ENCODE data around the gene RESP18.
"Not testable (repeated sequence)": the region's sequence is repeated elsewhere in the genome, so short reads cannot be mapped to it uniquely, and the experiment has no call there.

The RESP18 gene

DNA sequence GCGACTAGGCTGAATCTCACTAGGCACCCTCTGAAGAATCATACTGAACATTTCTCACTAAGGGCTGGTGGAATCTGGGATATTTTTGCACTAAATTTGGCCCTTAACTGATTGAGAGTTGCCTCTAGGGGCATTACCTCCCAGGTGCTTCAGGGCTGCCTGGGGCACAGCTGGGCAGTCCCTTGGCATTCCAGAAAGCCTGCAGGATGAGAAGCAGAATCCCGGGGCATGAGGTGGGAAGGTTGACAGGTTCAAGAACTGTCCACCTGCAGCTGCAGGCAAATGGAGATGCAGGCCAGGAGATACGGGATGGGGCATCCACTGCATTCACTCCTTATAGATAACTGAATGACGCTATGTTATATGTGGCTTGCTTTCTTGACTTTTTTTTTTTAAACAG, 7.4 kb downstream of the RESP18 start:
- DNase-seq, result no peak

DNA sequence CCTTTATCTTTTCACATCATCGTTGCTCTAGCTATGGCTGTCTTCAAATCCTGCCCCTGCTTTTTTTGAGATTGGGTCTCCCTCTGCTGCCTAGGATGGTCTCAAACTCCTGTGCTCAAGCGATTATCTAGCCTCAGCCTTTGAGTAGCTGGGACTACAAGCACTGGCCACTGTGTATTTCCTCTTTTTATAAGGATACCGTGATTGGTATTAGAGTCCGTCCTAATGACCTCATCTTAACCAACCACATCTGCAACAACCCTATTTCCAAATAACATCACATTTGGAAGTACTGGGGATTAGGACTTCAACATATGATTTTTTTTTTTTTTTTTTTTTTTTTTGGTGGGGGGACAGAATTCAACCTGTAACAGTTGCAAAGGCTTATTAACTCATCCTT, 9.1 kb downstream of the RESP18 start:
- DNase-seq, result no peak

- DNase-seq, result no peak
Observed at GRCh38 chr2:219314804-219315468, 17.6 kb downstream of the RESP18 start.

DNA sequence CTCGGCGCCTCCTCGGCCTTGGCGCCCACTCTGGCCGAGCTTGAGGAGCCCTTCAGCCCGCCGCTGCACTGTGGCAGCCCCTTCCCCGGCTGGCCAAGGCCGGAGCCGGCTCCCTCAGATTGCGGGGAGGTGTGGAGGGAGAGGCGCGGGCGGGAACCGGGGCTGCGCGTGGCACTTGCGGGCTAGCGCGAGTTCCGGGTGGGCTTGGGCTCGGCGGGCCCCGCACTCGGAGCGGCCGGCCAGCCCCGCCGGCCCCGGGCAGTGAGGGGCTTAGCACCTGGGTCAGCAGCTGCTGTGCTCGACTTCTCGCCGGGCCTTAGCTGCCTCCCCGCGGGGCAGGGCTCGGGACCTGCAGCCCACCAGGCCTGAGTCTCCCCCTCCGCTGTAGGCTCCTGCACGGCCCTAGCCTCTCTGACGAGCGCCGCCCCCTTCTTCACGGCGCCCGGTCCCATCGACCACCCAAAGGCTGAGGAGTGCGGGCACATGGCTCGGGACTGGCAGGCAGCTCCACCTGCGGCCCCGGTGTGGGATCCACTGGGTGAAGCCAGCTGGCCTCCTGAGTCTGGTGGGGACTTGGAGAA, 19.8 kb downstream of the RESP18 start:
- not testable (repeated sequence) for DNase-seq

DNA sequence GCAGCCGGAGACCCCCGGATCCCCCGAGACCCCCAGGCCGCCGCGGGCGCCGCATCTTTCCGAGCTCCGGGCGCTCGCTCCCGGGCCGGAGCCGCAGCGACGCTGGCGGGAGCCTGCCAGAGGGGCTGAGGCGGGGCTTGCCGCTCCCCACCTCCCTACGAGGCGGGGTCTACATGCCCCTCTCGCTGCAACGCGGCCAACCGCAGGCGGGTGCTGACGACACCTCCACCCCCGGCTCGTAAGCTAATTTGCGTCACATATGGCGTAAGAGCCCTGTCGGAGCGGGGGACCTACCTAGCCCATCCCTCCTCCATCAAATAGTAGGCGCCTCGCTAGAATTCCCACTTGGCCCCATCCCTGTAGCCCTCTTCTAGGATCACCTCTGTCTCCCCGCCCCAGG, 23.3 kb downstream of the RESP18 start, which contains the start of gene PTPRN:
TSS of gene PTPRN (minus strand) at position 124 of the 400 bp plus-strand sequence. CDS start at position 55, 69 bp downstream.
- no peak for DNase-seq

DNA sequence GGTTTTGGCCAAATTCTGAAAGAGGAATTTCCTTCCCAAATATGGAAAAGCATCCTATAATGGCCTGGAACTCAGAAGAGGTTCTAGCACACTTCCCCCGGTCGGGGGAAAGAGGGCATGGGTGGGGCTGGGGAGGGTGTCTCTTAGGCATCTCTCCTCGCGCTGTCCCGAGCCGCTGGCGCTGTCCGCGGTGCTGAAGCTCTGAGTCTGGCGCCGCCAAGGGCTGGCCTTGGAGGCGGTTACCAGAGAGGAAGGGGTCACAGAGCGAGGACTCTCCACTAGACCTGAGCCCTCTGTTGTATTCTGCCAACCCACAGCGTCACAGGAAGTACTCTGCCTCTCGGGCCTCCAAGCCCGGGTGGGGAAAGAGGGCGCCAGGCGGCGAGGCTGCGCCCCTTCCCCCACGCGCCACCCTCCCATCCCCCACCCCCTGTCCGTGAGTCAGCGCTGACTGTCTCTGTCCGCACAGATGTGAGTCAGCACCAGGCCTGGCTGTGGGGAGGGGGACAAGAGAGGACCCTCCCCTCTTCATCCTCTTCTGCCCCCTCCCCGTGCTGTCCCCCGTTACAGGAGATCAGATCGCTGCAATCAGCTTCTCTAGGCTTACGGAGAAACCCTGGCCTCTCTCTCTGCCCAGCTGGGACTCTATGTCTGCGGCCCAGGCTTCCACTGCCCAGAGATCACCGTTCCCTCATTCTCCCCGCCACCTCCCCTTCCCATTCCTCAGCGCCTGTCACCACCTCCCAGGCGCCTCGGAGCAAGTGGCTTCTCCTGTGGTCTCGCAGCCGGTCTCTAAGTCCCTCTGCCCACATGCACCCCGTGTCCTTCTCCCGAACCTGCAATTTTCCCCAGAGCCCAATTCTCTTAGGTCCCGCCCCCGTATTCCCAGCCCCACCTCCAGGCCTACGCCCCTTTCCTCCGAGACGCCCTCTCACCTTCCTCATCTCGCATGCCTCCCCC, 24.1 kb downstream of the RESP18 start:
- peak; percentile 42 for DNase-seq

DNA sequence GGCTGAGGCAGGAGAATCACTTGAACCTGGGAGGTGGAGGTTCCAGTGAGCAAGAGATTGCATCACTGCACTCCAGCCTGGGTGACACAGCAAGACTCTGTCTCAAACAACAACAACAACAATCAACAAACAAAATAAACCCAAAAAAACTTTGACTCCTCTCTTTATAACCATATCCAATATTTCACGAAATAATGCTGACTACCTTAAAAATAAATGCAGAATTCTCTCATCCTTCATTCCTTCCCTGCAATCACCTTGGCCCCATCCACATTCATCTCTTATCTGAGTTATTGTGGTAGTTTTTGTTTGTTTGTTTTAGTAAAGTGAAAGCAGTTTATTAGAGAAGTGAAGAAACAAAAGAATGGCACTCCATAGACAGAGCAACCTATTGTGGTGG, 26.5 kb downstream of the RESP18 start:
- no peak for DNase-seq

DNA sequence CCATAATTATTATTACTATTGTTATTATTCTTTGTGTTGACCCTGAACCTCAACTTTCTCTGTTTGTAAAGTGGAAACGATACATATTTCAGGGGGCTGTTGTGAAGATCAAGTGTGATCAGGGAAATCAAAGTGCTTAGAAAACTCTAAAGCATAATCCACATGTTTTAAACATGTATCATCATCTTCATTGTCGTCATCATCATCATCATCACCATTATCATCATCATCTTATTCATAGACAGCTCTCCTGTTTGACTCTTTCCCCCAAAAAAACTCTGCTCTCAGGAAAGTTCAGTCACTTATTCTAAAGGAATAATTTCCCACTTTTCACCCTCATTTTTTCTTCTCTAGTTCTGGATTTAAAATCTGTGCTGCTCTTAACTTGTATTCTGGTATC, 28.3 kb downstream of the RESP18 start:
- no peak for DNase-seq

DNA sequence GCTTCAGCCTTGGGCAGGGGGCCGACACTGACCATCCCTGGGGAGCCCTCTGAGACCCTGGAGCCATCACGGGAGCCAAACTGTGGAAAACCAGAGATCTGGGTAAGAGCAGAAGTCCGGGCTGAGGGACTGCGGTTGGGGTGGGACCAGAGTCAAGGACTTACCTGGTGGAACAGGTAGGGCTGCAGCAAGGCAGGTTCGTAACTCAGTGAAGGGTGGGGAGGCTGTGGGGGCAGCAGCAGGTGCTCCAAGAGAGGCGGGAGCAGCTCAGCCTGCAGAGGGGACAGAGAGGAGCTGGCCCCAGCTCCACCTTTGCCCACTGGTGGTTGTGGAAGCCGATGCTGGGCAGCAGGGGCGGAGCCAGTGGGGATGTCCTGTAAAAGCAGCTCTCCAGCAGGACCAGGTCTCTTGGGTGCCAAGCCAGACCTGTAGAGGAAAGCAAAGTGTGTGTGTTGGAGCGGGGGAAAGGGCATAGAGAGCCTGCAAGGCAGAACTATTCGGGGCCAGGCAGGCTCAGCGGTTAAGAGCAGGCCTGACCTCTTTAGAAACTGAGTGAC, 30.1 kb downstream of the RESP18 start:
- DNase-seq, result no peak

- DNase-seq, result no peak
Observed at GRCh38 chr2:219300022-219300421, 32.5 kb downstream of the RESP18 start.

GRCh38 chr2:219299372-219299760, 33.2 kb downstream of the RESP18 start:
- DNase-seq, result no peak

DNA sequence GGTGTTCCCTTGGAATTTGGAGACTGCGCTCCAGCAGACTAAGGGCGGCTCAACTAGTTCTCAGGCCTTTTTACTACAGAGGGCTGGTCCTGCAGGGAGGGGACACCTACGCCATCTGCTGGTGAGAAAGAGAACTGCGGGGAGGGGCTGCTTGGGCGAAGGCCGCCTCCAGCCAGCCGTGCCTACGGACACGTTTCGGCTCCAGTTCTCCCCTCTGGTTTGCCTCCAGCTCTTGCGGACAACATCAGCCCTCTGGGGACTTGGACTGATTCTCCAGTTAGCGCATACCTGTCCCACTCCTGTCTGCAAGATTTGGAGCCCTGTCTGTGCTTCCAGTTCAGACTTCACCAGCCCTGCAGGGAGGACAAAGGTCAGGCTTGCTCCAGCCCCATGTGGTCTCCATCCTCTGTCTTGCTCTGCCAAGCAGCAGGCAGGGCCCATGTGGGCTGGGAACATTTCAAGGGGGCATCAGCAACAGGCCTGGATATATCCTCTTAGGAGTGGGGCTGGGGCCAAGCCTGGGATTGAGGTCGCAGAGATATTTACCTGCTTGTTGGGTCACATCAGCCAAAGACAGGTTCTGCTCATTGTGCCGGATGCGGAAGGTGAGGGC, 33.7 kb downstream of the RESP18 start:
- DNase-seq, result peak; percentile 50

GRCh38 chr2:219297766-219298456, 34.6 kb downstream of the RESP18 start:
- no peak for DNase-seq

GRCh38 chr2:219296631-219297391, 35.7 kb downstream of the RESP18 start:
- DNase-seq, result no peak

DNA sequence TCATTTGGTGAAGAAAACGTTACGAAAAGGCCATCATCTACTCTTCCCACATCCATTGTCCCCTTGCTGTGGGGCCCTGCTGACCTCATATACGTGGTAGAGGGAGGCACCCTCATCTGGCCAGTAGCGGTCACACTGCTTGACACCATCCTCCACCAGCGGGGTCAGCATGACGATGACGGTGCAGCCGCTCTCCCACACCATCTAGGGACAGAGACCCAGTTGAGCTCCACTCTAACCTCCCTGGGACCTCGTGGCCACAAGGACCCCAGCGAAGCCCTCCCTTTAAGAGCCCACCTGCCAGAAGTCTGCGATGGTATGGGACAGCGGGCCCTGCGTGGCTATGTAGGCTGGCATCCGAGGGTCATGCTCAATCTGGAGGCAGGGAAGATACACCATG, 36.4 kb downstream of the RESP18 start:
- DNase-seq, result no peak

DNA sequence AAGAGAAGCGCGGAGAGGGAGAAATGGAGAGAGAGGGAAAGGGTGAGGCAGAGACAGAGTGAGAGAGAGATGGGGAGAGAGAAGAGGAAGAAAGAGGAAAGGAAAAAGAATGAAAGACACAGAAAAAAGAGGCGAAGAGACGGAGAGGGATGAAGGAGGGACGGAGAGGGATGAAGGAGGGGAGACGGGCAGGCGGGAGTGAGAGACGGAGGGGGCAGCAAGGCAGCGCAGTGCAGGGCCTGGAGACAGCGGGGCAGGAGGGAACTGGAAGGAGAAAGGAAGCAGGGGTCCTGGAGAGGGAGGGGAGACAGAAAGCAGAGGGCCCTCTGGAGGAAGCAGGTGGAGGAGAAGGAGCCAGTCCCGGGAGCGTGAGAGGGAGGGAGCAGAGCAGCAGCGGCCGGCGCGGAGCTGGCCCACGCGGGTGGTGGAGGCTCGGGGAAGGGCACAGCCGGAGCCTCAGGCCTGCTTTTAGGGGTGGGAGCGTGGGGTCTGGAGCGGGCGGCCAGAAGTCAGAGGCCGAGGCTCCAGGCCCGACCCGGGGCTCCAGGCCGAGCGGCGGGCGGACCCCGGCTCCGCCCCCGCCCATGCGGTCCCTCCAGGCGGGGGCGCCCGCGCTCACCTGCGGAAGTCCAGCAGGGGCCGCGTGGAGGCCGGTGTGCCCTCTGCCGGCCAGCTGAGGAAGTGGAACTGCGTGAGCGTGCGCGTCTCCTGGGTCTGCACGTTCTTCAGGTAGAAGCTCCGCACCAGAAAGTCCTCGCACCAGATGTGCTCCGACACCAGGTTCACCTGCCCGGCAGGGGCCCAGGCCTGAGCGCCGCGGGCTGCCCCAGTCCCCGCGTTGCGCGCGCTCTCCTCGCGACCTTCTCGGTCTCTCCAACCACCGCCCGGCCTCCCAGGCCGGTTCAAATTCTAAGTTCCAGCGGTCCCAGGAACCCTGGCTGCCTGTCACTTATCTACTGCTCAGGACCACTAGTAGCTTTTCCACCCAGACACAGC, 37.9 kb downstream of the RESP18 start:
- DNase-seq, result peak; percentile 74

- DNase-seq, result no peak
Observed at GRCh38 chr2:219293736-219294231, 38.8 kb downstream of the RESP18 start.

GRCh38 chr2:219292616-219293015, 39.9 kb downstream of the RESP18 start:
- DNase-seq, result no peak

DNA sequence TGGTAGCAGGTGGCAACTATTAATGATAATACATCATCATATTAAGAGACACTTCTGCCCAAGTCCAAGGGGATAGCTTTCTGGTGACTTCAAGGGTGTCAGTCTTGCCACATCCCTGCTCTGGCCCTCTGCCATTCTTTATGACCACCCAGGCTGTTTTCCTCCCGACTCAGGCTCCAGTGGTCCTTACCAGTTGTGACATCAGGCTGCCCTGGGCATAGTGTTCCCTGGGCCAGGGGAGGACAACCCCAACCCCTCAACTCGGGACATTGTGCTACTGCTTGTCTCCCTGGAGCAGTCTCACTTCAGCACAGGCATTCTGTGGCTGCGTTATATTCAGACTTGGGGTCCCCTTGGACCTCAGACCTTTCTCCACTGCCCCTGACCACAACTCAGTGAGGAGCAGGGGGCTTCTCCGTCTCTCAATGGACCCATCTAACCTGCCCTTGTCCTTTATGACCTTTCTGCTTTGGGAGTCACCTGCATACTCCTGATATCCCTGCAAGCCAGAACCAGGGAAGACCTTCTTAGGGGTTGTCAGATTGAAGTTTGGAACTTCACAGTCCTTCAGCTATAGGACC, 40.5 kb downstream of the RESP18 start:
- DNase-seq, result no peak

- no peak for DNase-seq
Observed at GRCh38 chr2:219291394-219291793, 41.1 kb downstream of the RESP18 start.
